Erythroblast (primary cell): Measurements from ENCODE around the gene TUFT1.

Experiments used
- GATA1 ChIP-seq: IDR thresholded peaks from 2 replicates; pipeline ENCODE4 v1.6.1; 2011; ENCODE audit warnings: low read depth, mild to moderate bottlenecking, control low read depth, low read length, moderate library complexity
- POLR2A ChIP-seq: IDR thresholded peaks from 2 replicates; pipeline ENCODE4 v1.6.1; 2011; ENCODE audit warnings: mild to moderate bottlenecking, low read length

GRCh38 chr1:151502035-151502700 is 37.9 kb upstream of the TUFT1 start:
- TF ChIP-seq POLR2A (no peak), GATA1 (no peak)
